DMS 273 (cell line): ENCODE results near the gene MPND.

Source experiments
- DNase-seq: peaks from one replicate; lab custom pipeline; 2025; ENCODE audit not compliant: unreplicated experiment; lab: John Stamatoyannopoulos, UW

The MPND gene

DNA sequence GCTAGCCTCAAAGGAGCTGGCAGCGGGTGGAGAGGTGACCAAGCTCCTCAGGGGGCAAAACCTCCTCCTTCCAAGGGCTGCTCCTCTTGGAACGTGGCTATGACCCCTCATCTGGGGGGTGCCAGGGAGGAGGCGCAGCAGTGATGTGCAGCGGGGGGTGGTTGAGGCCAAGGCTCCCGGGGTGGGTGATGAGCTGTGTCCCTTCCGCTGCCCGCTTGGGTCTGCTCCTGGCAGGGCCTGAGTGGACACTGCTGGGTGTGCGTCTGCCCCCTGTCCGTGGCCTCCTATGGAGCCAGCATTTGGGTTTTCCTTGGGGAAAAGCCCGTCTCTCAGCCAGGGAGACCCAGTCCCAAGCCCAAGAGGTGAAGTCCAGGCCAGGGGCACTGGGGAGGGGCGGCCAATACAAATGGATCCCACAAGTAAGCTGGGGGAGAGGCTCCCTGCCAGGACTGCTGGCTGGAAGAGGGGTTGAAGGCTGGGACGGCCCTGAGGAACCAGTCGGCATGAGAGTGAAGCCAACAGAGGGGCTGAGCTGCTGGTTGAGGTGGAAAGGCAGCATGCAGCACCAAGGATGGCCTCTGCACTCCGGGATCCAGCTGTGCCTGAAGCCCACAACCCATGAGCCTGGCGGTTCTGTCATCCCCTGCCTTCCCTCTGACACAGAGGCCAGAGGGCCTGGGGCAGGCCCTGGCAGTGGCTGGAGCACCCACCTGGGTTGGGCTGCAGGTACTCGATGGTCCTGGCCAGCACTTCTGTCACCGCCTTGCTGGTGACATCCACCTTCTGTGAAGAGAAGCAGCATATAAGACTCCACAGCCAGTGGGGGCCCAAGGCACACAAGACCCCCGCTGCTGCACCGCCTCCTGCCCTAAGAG is 22.7 kb downstream of the MPND start:
- DNase-seq, result no peak

DNA sequence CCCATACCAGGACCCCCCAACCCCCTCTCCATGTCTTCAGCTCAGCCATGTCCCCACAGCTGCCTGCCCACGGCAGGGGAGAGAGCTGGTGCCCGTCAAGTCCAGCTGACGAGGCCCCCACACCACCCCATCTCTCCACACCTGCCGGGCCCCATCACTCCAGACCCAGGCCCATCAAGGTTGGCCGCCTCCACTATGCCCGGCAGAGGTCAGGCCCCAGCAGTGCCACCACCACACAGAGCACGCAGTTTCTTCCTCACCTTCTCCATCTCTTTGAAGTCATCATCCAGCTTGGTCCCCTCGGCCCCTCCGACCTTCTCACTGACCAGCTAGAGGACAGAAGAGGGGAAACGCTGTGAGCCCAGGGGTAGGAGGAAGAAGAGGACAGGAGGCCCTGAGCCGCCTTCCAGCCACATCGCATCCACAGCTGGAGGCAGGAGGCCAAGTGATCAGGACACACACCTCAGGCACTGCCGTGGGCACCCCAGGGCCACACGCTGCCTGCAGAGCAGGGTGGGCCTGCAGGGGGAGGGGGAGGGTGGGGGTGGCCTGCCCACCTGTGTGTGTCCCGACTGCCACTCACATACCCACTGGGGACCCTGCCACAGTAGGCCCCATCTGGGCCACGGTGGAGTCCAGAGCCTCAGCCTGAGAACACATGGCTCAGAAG is 23.4 kb downstream of the MPND start:
- DNase-seq, result no peak

DNA sequence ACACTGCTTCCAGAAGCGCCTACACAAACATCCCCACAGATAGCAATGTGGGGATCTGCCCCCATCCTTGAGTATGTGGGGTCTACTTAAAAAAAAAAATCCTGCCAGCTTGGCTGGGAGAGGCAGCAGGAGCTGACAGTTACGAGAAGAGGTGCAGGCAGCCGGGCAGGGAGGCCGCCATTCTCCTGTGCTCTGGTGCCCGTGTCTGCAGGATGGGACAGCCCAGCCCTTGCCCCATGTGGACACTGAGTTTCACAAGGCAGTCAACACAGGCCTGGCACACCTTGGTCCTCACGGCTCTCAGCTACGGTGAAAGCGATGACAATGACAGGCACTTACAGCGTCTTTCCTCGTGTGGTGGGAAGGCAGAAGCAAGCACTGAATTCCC is 24.0 kb downstream of the MPND start:
- DNase-seq, result no peak

DNA sequence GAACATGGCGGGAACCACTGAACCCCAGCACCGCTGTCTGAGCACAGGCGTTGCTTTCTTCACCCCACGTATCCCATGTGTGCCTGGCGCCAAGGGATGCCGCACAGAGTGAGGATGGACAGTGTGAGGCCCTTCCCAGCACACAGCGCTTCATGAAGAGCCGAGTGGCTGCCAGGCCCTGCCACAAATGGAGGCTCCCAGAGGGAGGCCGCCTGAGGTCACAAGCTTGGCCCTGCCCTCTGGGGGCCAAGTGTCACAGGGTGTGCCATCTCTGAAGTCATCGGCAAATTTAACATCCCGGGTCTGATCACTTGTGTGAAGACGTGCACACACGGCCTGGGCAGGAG is 24.4 kb downstream of the MPND start:
- no peak for DNase-seq

DNA sequence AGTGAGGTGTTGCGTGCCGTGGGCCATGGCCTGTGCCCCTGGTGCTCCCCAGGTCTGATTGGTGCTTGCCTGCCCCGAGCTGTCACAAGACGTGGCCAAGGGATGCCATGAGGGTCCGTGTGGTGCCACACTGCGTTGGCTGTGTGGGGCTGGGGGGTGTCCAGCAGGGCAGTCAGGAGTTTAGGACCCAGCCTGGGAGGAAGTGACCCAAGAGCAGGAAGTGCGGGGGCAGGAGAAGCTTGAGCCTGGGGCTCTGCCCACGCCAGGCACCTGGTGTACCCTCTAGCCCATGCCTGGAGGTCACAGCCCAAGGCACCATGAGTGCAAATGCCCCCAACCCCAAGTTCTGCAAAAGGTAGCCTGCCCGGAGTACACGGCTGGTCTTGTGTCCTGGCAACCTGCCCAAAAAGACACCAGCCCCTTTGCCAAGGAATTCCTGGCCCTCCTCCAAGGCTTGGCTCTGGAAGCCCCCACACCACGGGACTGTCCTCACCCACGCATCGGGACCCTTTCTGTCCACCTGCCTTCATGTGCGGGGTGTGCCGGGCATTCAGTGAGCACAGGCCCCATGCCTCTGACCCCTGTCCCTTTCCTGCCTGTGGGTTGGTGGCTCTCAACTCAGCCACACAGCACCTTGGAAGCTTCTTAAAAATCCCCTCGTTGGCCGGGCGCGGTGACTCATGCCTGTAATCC is 24.9 kb downstream of the MPND start:
- peak; percentile 41 for DNase-seq

DNA sequence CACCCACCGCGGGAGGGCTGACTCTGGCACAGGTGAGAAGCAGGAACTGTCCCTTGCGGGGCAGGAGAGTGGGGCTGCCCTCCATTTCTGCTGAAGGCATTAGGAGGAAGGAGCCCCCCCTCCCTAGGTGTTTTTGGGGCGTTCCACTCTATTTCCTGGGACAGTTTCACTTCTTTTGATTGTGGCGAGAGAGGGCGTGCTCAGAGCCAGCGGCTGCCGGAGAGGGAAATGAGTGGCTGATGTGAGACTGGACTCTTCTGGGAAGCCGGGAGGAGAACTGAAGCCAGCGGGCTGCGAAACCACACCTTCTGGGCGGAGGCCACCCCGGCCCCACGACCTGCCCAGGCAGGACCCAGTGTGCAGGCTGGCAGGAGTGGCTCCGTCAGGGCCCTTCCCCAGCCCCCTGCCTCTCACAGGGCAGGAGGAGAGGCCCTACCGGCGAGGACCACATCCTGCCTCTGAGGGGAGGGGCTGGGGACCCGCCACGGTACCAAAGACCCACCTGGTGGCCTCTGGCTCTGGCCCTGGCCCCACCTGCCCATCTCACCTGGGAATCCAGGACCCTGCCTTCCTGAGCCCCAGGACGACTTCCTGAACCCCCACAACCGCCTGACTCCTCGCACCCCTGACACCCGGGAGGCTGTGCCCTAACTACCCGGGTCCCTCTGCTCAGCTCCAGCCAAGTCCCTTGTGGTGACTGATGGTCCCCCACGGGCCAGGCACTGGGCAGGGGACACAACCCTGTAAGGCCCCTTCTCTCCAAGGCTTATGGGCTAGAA is 25.9 kb downstream of the MPND start:
- no peak for DNase-seq

DNA sequence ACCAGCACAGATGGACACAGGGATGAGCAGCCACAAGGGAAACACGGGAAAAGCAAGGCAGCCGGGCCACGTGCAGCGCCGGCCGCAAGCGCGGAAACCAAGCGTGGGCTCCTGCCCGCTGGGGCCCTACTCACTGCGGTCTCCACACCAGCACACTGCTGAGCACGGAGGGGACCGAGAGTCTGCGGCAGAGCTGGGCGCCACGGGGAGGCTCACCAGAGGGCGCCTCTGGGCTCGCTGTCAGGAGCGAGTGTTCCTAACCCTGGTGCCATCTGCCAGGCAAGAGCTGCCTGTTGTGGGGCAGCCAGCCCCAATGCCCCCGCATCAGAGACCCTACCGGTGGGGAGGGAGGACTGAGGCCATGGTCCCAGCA is 26.5 kb downstream of the MPND start:
- peak; percentile 86 for DNase-seq

DNA sequence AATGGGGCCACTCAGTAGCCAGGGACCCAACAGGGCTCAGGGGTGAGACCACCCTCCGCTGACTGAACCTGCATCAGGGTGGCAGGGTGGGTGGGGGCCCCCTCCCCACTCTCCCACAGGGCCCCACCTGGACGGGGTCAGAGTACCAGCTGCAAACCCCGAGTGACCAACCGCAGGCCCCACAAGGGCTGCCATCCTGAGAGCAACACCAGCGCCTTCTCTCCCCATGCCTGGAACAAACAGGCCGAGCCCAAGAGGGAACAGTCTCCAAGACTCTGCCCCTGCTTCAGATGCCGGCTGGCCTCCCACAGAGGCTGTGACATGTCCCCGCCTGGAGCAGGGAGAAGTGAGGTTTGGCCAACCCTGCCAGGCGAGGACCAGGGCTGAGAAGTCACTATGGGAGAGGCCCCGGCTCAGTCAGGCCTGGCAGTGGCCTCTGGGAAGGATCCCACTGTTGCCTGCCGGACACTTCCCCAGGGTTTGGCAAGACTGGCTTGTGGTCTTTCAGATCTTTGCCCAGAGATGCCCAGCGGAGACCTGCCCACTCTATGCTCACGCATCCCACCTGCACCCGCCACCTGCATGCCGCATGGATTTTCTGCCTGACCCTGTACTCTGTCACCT is 27.2 kb downstream of the MPND start:
- no peak for DNase-seq

DNA sequence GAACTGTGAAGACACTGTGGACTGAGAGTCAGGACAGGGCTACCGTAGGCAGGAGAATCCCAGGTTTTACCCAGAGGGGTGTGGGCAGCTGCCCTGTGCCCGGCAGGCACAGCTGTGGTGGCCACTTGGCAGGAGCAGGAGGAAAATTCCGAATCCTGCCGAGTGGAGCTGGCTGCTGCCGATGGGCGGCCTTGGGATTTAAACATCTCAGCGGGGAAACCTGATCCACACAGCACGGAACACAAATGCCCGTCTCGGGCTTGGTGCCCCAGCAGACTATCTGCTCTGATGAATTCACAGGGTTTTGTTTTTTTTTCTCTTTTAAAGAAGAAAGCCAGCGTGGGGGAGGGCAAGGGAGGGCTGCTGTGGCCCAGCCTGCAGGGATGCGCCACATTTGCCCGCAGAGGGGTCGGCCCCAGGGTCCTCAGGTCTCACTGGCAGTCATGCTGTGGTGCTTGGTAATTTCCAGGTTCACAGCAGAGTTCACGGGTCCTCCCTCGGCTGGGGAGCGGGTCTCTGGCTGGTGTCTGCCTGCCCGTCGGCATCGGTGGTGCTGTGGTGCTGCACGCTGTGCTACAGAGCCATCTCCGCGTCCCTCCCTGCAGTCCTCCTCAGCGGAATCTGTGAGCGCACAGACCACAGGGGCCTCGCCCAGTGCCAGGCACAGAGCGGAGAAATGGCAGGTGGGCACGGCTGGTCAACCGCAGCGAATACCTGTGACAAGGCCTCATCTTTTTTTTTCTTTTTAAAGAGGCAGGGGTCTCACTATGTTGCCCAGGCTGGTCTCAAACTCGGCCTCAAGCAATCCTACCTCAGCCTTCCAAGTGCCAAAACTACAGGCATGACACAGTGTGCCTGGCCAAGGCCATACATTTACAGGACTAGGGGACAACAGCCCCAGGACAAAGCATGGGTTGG is 28.1 kb downstream of the MPND start:
- peak; percentile 73 for DNase-seq

DNA sequence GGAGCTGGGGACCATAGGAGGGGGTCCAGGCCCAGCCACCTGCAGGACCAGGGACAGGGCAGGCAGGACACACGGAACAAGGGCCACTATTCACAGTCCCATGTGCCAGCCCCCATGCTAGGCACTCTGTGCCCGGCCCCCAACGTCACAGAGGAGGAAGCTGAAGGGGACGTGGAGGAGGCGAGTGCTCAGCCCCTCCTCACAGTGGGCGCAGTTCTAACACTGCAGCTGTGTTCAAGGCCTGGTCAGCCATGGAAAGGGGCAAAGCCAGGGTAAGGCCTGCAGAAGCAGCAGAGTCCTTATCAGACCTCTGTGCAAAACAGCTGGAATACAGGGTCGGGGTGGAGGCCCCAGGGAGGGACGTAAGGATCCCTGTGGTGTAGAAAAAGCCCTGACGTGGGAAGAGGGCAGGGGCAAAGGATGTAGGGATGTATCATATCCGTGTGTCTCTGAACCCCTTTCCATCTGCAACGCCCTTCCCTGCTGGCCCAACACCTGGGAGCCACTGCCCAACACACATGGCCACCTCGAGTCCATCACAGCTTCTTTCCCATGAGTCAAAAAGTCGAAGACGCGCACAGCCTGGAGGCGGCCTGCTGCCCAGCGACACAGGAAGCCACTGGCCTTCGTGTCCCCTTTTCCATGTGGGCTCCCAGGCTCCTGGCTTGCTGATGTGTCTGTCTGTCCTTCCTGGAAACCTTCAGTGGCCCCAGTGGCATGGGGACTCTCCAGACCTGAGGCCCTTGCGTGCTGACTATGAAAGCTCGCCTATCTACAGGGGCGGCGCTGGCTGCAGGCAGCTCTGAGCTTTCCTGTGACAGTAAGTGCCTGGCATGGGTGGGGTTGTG is 29.0 kb downstream of the MPND start:
- DNase-seq, result no peak

DNA sequence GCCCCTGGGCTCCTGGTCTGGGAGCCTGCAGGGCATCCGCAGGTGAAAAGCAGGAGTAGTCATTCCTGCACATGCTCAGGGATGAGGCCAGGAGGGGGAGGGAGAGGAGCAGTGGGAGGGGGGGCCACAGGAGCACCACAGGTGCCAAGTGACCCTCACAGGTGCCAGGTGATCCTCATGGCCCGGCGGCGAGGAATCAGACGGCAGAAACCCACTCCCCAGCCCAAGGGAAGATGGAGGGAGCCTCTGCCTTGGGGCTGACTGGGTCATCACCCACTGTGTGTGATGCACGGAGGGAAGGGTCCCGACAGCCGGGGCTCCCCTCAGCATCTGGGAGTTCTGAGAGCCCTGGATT is 29.6 kb downstream of the MPND start:
- no peak for DNase-seq

DNA sequence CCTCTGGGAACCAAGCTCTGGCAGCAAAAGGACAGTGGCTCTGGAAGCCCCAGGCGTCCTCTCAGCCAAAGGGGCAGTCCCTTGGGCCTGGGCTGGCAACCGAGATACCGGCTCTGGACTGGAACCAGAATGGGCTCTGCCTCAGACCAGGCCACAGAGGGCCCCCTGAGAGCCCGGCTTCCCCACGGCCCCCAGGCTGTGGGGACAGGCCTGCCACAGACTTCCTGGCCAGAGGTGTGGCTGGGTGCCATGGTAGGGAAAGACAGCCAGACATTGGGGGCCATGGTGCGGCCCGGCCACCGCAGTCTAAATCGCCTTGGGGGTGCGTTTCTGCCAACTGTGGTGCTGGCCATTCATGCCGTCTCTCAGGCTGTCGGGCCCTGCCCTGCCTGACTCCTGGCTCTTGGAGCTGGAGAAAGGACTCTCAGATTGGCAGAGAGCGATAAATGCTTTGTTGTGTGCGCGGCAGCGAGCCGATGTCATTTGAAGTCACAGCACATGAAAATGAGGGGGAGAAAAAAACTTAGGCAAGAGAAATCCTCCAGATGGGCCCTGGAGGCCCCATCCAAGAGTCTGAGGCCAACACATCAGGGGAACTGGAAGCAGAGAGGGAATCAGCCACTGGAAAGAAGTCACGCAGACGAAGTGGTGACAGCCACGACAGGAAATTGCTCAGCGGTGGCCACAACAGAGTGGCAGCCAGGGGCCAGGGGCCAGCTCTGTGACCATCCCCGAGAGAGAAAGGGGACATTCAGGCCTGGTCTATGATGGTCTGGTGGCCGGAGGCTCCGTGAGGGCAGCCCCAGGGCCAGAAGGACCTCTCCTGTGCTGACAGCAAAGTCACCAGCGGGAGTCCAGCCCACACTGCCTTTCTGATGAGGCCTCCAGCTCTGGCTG is 30.5 kb downstream of the MPND start:
- no peak for DNase-seq

DNA sequence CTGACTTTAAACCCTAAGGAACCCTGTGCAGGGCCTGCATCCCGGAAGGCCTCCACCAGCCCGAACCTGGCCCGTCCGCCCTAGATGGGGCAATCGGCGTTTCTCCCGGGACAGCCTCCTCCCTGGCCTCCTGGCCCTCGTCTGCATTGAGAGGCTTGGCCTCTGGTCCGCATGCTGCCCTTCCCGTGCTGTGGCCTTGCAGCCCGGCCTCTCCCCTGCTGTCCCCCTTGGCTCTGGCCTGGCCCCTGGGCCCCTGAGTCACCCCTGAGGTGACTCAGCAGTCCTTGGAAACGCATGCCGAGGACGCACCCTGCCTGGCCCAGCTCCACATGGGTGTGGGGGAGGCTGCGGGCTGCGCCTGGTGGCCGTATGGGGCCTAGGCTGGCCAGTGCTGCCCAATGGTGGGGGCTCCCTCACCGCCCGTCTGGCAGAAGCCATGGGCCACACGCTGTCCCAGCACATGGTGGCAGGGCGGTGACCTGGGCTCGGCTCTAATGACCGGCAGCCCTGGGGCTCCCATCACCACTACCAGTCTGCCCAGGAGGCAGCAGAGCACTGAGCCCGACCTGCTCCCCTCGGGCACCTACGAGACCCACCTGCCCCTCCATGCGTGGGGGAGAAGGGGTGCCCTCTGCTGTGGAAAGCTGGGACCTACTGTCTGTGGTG is 31.3 kb downstream of the MPND start:
- no peak for DNase-seq

DNA sequence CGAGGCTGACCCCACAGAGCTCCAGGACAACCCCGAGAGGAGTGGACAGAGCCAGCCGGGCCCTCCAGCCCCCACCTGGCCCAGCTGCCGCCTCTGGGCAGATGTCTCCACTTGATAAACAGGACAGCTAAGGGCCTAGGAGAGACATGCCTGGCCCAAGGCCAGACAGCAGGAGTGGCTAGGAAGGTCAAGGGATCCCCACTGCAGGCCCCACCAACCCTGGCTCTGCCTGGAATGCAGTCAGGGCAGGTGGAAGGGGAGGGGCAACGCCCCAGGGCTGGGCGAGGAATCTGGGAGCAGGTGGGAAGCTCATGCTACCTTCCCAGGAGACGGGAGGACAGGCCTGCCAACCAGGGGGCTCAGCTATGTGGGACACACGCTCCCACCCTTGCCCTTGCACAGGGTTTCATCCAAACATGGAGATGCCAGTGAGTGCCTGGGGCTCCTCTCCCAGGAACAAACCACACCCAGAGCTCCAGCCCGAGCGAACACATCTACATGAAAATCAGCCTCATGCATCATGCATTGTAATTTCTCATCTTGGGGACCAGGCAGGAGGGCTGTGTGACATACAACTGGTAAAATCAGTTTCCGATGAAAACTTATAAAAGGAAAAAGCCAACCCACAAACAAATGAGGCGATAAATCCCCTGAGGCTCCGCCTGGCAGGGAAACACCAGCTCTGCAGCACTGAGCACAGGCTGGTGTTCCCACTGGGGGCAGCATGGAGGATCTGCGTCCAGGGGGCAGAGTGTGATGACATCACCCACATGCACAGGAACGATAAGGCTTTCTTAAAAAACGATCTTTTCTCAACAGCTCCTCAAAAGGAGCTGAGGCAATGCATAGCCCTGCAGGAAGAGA is 32.0 kb downstream of the MPND start:
- peak; percentile 74 for DNase-seq

DNA sequence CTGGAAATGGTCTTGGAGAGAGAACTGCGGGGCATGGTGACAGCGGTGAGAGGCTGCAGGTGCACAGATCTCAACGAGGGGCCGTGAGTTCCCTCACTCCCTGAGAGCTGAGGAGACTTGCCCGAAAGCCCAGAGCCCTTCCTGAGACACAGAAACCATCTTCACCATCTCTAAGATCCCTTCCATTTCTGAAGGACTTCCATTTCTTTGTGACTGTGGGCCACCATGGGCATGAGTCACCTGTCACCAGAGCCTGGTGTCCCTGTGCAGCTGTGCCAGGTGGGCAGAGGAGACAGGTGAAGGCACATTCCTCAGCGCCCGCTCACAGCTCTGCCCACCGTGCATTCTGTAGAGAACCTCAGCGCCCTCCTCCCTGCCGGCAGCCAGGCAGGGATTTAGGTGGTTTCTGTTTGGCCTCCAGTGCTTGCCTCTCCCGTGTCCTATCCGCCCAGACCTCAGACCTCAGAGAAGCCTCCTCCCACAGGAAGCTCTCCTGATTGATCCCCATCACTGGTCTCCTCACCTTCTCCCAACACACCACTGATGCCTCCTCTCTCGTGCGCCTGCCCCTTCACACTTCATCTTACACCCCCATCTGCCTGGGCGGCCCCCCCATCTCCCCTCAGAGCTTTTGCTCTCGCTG is 32.8 kb downstream of the MPND start:
- no peak for DNase-seq

DNA sequence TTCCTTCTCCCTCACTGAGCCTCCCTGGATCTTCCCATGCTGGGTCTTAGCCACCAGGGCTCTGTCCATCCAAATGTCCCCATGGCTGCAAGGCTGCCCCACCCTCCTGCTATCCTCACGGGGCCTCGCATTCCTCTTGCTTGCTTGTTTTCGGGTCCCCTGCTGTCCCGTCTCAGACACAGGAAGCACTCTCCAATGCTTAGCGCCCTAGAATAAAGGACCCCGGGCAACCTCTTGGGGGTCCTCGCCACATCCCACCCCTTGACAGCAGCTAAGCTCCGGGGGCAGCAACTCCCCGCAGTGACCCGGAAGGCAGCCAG is 33.3 kb downstream of the MPND start:
- DNase-seq, result no peak
